Purkinje cell (primary cell): ENCODE measurements around the gene LRRC19. TPM values are rescaled to one million over a fixed set of nuclear protein-coding genes. Genes with fewer than 3 reads are reported as not detected.

ENCODE experiments used
- polyA plus RNA-seq: library from polyadenylated mRNA; unstranded; fragments of >200 nt; fragmentation: Nextera tagmentation; gene quantifications from 2 replicates; pipeline ENCODE4 v1.2.1, GENCODE V29; 2014

LRRC19 gene, protein sequence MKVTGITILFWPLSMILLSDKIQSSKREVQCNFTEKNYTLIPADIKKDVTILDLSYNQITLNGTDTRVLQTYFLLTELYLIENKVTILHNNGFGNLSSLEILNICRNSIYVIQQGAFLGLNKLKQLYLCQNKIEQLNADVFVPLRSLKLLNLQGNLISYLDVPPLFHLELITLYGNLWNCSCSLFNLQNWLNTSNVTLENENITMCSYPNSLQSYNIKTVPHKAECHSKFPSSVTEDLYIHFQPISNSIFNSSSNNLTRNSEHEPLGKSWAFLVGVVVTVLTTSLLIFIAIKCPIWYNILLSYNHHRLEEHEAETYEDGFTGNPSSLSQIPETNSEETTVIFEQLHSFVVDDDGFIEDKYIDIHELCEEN
- 0.30 TPM in 1 of 2 replicates, not detected in the other for polyA plus RNA-seq

DNA sequence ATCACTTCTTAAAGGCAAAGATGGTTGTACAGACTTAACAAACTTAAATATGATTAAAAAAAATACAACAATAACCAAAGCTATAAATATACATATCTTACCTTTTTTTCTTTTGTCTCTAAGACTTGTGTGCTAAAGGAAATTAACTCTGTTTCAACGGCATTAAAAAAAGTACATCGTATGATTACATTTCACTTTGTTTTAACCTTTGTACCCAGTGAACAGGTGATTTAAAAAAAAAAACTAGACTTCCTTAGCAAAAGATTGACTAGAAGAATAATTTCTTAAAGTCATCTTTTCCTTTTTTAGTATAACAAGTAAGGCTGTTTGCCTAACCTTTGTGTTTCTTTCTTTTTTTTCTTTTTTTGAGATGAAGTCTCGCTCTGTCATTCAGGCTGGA, at the start of gene LRRC19:
Gene LRRC19, minus strand, starts transcription at position 182 of the 400 bp plus-strand sequence. CDS start 5,978 bp downstream, outside the sequence.

DNA sequence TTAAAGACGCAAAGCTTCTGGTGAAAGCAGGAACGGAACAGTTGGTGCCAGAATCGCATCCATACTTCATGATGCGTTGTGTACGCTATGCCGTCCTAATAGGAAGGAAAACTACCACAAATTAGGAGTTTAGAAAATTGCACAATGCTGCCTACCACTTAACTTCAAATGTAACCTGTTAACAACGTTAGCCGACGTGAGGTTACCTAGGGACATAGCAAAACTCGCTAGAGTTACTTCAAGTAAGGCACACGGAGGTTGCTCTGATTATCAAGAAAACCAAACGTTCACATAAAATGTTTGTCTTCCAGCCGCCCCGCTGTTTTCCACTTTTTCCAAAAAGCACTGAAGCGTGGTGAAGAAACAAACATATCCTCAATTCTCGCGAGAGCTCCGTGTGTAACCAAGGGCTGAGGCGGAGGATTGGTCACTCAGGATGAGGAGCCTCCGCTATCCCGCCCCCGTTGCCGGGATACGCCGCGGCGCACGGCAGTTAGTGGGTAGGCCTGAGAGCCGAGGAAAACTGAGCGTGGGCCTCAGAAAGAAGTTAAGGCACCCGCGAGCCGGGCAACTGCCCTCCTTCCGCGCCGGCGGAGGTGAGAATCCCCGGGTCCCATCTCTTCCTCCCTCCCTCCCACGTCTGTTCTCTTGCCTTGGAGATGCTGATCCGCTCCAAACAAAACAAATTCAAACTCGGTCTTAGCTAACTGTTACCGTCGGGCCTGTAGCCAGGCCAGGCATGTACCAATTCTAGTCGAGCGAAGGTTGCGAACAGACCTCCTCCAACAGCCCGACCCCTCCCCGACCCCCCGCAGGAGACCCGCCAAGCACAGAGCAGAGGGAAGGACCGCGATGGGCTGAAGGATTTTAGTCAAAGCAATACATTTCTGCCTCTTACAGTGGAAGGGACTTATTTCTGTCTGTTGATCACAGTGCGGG, 49.3 kb downstream of the LRRC19 start, which contains the start of gene IFT74:
Gene IFT74, plus strand, starts transcription at position 492 of the 939 bp plus-strand sequence. CDS start 5,556 bp downstream, outside the sequence.

DNA sequence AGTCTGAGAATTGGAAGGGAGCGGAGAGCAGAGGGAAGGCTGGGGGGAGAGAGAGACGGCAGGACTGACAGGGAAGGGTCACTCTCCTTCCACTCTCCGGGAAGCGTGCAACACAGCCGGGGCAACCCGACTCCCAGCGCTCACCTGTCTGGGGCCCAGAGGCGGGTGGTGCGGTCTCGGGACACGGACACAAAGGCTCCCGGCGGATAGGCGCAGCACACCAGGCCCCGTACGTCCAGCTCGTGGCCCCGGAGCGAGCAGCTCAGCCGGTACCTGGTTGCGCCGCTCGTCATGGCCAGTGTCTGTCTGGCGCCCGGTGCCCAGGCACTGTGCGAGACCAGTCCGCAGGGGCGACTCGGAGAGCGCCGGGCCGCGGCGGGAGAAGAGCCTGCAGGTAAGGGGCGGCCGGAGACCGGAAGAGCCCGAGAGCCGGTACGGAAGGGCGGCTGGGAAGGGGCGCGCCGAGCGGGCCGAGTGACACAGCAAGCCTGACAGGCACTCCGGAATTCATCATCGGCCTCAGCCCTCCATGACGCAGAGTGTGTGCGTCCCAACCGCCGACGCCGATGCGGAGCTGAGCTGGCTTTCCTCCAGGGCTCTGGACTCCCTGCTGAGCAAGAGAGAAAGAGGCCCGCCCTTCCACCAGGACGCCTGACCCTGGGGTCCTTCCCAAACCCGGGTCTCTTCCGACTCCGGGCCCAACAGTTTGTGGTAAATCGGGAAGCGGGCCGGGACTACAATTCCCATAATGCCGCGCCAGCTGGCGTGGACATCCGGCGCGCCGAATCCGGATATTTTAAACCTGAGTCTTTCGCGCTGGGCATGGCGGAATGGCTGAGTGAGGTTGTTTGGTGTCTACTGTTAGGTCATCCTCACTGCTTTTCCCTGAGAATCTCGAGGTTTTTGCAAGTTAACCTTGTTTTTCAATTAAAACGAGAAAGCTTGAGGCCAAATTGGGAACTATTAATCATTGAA, 58.4 kb downstream of the LRRC19 start, which contains the start of gene PLAA:
Gene PLAA, minus strand, starts transcription at position 490 of the 975 bp plus-strand sequence. Its CDS starts 197 bp downstream, at position 293.

Other genes with a start within 250 kb of the LRRC19 start
- 9.9 and 10.4 TPM in 2 replicates for gene CAAP1, start 112.9 kb downstream of the LRRC19 start, polyA plus RNA-seq
- gene PLAA, start 58.4 kb downstream of the LRRC19 start, polyA plus RNA-seq, result 20.3 and 23.8 TPM in 2 replicates
- 28.4 and 31.8 TPM in 2 replicates for gene IFT74, start 49.3 kb downstream of the LRRC19 start, polyA plus RNA-seq
- gene TEK, start 103.6 kb upstream of the LRRC19 start, polyA plus RNA-seq, result 0.07 TPM in 1 of 2 replicates, not detected in the other